Umbilical cord (tissue), 2 donors: ENCODE data around the gene GARIN3. TPM values are rescaled to one million over a fixed set of nuclear protein-coding genes. Genes with fewer than 3 reads are reported as not detected.

Experiments
- DNase-seq: peaks from one replicate; pipeline ENCODE4 v3.0.0-alpha.2; 2015; ENCODE audit warnings: low spot score
- total RNA-seq: library from RNA; depleted of rRNA; stranded (reverse); fragments of >200 nt; gene quantifications from one replicate; pipeline ENCODE4 v1.2.3, GENCODE V29; 2014; ENCODE audit warnings: low replicate concordance; ENCODE audit not compliant: insufficient read depth

Gene GARIN3
- total RNA-seq, 1 donor from 2014 or later, result not detected

DNA sequence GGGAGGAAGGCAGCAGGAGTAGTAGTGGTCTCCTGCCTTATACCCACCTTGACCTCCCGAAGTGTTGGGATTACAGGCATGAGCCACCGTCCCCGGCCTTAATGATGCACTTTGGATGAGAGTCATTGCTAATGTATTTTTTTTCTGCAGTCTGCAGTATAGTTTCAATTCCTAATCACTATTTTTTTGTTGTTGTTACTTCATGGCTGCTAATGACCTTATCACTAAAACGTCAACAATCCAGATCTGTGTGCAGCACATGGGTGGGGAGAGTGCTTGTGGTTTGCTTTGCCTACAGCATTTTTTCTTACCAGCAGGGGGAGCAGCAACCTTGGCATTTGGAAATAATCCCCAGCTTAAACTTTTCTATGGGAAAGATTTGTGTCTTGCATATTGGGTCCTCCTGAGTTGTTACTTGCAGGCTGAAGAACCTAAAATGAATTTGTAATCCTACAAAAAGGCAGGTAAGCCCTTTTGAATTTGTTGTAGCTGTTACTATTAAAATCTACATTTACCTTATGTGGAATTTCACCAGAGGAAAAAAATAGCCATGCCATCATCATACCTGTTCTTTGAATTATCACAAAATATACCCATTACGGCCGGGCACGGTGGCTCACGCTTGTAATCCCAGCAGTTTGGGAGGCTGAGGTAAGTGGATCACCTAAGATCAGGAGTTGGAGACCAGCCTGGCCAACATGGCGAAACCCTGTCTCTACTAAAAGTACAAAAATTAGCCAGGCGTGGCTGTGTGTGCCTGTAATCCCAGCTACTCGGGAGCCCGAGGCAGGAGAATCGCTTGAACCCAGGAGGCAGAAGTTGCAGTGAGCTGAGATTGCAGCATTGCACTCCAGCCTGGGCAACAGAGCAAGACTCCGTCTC is 17.1 kb downstream of the GARIN3 start:
- peak; percentile 86 for DNase-seq

DNA sequence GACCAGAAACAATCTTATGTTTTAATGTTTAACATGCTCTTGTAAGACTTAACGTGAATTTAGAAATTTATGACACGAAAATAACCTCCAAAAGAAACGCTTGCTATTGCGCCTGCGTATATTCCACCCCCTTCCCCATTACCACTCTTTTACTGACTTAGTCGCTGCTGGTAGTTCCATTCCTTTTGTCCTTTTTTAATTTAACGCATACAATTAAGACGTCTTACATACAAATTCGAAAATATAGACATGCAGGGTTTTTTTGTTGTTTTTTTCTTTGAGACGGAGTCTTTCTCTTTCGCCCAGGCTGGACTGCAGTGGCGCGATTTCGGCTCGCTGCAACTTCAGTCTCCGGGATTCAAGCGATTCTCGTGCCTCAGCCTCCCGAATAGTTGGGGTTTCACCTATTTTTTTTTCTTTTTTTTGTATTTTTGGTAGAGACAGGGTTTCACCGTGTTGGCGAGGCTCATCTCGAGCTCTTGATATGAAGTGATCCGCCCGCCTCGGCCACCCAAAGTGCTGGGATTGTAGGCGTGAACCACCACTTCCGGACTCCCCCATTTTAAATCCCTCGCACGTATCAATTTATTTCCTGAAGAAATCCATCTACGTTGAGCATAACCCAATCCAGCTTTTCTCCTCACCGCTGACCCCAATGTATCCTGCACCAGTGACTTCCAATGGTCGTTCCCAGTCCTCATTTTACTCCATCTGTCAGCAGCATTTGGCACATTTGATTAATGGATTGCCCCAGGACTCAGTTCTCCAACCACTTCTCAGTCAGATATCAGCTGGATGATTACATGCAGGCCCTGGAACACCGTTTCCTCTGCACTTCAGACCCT is 22.7 kb downstream of the GARIN3 start:
- no peak for DNase-seq

DNA sequence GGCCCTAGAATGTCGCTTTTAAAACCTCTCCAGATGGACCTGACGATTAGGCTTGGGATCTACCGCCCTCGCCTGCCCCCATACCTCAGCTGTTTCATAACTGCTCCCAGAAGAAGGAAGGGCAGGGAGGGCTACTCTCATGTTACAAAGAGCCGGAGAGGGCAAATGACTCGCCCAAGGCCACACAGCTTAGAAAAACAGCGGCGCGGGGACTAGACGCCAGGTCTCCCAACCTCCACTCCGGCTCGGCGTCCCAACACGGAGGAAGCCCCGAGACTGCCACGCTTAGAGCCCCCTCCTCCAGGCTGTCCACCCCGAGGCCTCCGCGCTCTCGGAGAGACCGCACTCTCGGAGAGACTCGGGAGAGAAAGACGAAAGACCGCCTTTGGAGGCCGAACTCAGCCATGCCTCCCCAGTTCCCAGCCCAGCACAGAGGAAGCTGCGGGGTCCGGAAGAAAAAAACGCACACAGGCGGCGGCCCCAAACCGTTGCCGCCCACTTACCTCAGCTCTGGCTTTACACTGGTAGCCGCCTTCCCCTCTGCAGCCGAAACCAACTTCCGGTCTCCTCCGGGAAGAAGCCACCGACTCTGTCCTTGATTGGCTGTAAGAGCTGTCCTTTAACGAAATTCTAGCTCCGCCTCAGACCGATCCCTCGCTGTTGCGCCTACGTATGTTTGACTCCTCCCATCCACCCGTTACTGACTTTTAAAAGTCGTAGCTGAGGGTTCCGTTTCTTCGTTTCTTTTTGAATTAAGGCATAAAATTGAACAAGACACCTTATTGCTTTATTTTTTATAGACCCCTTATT is 23.5 kb downstream of the GARIN3 start, which contains the start of gene MED7:
MED7 (minus strand) TSS at position 549 of the 810 bp plus-strand sequence. CDS start 3,434 bp downstream, outside the sequence.
- DNase-seq, result peak; percentile 100

DNA sequence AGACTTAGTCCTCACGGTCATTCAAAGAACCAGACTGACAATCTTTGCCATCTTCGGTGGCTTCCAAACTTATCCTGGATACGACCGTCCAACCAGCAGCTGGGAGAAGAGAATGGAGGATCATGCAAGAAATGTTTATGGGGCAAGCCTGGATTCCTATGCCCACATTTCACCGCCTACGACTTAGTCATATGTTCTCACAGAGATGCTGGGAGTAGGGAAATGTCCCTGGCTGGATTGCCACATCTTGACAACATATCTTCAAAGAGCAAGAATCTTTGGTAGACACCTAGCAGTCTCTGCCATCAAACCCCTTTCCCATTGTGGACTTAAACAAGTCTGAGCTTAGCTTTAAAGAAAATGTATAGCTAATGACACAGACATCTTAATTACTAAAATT is 28.4 kb downstream of the GARIN3 start:
- DNase-seq, result no peak

DNA sequence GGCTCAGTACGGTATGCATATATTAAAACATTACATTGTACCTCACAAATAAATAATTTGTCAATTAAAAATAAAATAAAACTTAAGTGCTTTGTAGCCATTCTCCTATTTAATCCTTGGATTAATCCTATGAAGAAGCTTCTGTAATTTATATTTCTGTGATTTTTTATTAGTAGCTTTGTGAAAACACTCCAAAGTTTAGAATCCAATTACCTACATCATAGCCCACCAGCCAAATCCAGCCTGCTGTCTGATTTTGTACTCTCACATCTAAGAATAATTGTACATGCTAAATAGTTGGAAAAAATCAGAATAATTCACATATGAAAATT is 33.8 kb downstream of the GARIN3 start:
- no peak for DNase-seq

DNA sequence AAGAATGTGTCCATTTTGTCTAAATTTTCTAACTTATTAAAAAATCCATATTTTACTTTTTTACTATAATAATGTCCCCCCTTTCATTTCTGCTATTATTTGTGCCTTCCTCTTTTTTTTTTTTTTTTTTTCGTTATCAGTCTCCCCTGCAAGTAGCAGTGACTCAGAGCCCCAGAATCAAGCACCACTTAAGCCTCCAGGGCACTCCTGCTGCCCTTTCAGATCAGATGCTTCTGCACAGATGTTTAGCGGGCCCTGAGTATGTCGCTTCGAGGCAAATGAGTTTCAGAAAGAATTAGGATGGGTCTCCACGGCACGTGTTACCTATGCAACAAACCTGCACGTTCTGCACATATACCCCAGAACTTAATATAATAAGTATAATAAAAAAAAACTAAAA is 35.1 kb downstream of the GARIN3 start:
- peak; percentile 56 for DNase-seq

DNA sequence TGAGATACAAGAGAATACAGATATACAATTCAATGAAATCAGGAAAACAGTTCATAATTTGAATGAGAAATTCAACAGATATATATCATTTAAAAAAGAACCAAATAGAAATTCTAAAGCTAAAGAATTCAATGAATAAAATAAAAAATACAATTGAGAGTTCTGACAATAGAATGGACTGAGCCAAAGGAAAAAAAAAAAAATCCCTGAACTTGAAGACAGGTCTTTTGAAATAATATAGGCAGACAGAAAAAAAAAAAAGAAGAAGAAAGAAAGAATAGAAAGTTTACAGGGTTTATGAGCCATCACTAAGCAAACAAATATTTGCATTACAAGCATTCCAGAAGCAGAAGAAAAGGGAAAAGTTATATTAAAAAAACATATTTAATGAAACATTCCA is 44.4 kb downstream of the GARIN3 start:
- DNase-seq, result no peak

DNA sequence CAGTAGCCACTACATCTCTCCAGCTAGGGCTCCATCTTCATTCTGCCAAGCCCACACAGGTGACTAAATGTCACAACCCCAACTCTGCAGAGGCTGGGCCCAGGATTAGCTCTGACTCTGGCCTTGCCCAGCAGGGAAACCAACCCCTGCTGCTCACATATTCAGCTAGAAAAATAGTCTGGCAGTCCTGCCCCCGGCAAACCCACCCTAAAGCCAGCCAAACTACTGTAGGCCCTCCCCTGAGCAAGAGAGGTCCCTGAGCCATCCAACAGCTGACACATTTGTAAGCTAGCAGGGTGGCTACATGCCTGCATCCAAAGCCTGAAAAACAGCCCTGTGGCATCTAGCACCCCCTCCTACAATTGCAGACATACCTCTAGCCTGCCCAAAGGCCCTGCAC is 46.0 kb downstream of the GARIN3 start:
- no peak for DNase-seq

DNA sequence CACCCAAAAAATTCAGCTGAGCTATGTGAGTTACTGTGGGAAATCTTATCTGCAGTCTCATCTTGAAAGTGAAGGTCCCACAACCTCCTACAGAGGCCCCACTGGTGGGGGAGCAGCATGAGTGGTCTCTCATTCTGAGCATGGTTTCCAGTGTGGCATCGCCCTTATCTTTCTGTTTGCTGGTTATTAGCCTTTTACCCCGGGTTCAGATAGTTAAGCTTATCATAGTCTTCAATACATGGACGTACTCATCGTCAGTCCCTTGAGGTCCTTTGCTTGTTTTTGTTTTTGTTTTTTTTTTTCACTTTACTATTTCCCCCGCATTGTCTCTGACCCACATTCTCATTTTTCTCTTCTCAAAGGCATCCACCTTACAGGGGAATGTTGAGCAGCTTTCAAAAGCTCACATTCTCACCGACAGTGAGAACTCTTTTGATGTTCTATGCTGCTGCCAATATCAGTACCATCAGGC is 49.5 kb downstream of the GARIN3 start:
- DNase-seq, result no peak

DNA sequence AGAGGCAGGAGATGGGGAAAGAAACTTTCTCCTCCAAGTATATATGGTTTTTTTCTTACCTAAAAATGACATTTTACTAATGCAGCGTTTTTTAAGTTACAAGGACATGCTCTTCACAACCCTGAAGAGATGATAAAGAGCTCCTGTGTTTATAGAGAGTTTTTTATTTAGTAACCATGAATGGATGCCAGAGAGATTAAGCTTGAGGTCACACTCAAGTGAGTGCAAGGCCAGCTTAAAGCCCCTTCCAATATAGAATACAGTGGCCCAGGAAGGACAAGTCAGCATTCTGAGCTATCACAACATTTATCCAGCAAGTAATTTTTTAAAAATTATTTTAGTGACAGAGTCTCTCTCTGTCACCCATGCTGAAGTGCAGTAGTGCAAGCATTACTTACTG is 50.6 kb downstream of the GARIN3 start:
- no peak for DNase-seq

DNA sequence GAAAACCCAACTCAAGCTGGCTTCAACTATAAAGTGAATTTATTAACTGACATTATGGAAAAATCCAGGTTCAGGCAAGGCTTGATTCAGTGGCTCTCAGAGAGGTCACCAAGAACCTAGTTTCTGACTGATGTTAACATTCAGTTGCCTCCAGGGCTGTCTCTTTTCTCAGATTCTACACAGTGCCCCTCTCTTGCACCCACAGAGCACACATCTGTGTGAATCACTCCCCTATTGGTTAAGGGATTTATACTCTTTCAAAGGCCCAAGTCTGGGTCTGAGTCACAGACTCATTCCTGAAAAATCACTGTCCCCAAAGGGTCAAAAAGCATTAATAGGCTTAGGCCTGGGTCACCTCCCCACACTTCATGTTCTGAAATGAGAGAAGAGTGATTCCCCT is 51.1 kb downstream of the GARIN3 start:
- no peak for DNase-seq

DNA sequence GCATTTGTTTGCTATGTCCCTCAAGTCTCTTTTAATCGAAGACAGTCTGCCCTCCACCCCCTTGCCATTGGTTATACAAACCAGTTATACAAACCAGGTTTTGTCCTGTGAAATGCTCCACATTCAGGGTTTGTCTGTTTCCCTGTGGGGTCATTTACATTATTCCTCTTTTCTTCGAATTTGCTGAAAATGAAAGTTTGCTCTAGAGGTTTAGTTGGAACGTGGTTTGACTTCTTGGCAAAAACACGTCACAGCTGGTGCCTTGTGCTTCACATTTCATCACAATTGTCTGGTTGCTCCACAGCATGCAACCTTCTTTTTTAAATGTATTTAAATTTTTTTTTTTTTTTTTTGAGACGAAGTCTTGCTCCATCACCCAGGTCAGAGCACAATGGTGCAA is 53.1 kb downstream of the GARIN3 start:
- no peak for DNase-seq

Other genes with a start within 250 kb of the GARIN3 start
- 0.48 TPM for gene TIMD4, start 203.0 kb downstream of the GARIN3 start, total RNA-seq
- gene HAVCR1, start 107.1 kb downstream of the GARIN3 start, total RNA-seq, result not detected
- 19.7 TPM for gene HAVCR2, start 57.2 kb downstream of the GARIN3 start, total RNA-seq
- 10.4 TPM for gene MED7, start 23.4 kb downstream of the GARIN3 start, total RNA-seq
- 14.7 TPM for gene ITK, start 14.6 kb upstream of the GARIN3 start, total RNA-seq
- 319 TPM for gene CYFIP2, start 99.9 kb upstream of the GARIN3 start, total RNA-seq